Fibroblast of skin of left quadriceps (primary cell): ENCODE measurements around the gene ANKRD9.
"Not testable (repeated sequence)": the region's sequence is repeated elsewhere in the genome, so short reads cannot be mapped to it uniquely, and the experiment has no call there.

Source experiments
- DNase-seq, 2 experiments: peaks; one replicate each; pipeline ENCODE4 v3.0.0-alpha.2; 2013; ENCODE audit warnings: low read depth in 2 of 2

Gene ANKRD9

GRCh38 chr14:102509746-102510615, at the start of gene ANKRD9:
Gene ANKRD9, minus strand, starts transcription at chr14:102509776. Its CDS starts 1,887 bp downstream, at chr14:102507889.
- peak; percentile 88 to 90 for DNase-seq

- no peak for DNase-seq
These were observed 49.0 kb upstream of the ANKRD9 start for GRCh38 chr14:102558556-102558955.

- no peak for DNase-seq
These were observed 48.1 kb upstream of the ANKRD9 start for GRCh38 chr14:102557434-102558226.

GRCh38 chr14:102556098-102556677, 46.6 kb upstream of the ANKRD9 start:
- no peak for DNase-seq

GRCh38 chr14:102554821-102555819, 45.5 kb upstream of the ANKRD9 start:
- no peak for DNase-seq

GRCh38 chr14:102551995-102552705, 42.6 kb upstream of the ANKRD9 start:
- no peak for DNase-seq

GRCh38 chr14:102550927-102551401, 41.4 kb upstream of the ANKRD9 start:
- not testable (repeated sequence) for DNase-seq

GRCh38 chr14:102548616-102549240, 39.2 kb upstream of the ANKRD9 start:
- no peak for DNase-seq

- DNase-seq = peak; percentile 70
These were observed 36.1 kb upstream of the ANKRD9 start for GRCh38 chr14:102545461-102546265.

GRCh38 chr14:102544747-102545460, 35.3 kb upstream of the ANKRD9 start:
- no peak for DNase-seq

- DNase-seq = no peak
These were observed 34.6 kb upstream of the ANKRD9 start for GRCh38 chr14:102544046-102544746.

- DNase-seq = no peak
These were observed 32.2 kb upstream of the ANKRD9 start for GRCh38 chr14:102541771-102542170.

GRCh38 chr14:102541029-102541491, 31.5 kb upstream of the ANKRD9 start:
- DNase-seq = not testable (repeated sequence)

- DNase-seq = peak; percentile 36 to 37
These were observed 30.9 kb upstream of the ANKRD9 start for GRCh38 chr14:102540315-102541028.

GRCh38 chr14:102539544-102540314, 30.2 kb upstream of the ANKRD9 start:
- peak; percentile 81 to 83 for DNase-seq
